ENCODE results near the gene PLXNA4.

PLXNA4 gene

GRCh38 chr7:132345030-132345429, 231.2 kb downstream of the PLXNA4 start:
- DNase-seq, result no peak

- DNase-seq, result no peak
Measured at GRCh38 chr7:132343199-132343598, 233.1 kb downstream of the PLXNA4 start.

GRCh38 chr7:132337450-132338080, 238.7 kb downstream of the PLXNA4 start:
- no peak for DNase-seq

GRCh38 chr7:132336797-132337196, 239.5 kb downstream of the PLXNA4 start:
- DNase-seq, result no peak

- no peak for DNase-seq
Measured at GRCh38 chr7:132333301-132333700, 243.0 kb downstream of the PLXNA4 start.

- no peak for DNase-seq
Measured at GRCh38 chr7:132328760-132329159, 247.5 kb downstream of the PLXNA4 start.

GRCh38 chr7:132328047-132328620, 248.1 kb downstream of the PLXNA4 start:
- no peak for DNase-seq

- DNase-seq, result no peak
Measured at GRCh38 chr7:132326878-132327589, 249.2 kb downstream of the PLXNA4 start.

GRCh38 chr7:132322970-132323369, 253.3 kb downstream of the PLXNA4 start:
- no peak for DNase-seq

GRCh38 chr7:132321387-132321786, 254.9 kb downstream of the PLXNA4 start:
- no peak for DNase-seq

GRCh38 chr7:132319481-132319880, 256.8 kb downstream of the PLXNA4 start:
- no peak for DNase-seq

- peak; percentile 79 for DNase-seq
Measured at GRCh38 chr7:132318352-132319318, 257.6 kb downstream of the PLXNA4 start.

GRCh38 chr7:132317701-132318351, 258.4 kb downstream of the PLXNA4 start:
- DNase-seq, result no peak

- DNase-seq, result no peak
Measured at GRCh38 chr7:132312531-132313055, 263.7 kb downstream of the PLXNA4 start.

GRCh38 chr7:132311733-132312132, 264.5 kb downstream of the PLXNA4 start:
- no peak for DNase-seq

GRCh38 chr7:132309102-132309805, 267.0 kb downstream of the PLXNA4 start:
- DNase-seq, result no peak

GRCh38 chr7:132307465-132307864, 268.8 kb downstream of the PLXNA4 start:
- no peak for DNase-seq

GRCh38 chr7:132300599-132301277, 275.5 kb downstream of the PLXNA4 start:
- DNase-seq, result no peak

- DNase-seq, result no peak
Measured at GRCh38 chr7:132298790-132299189, 277.5 kb downstream of the PLXNA4 start.

GRCh38 chr7:132296820-132297219, 279.4 kb downstream of the PLXNA4 start:
- no peak for DNase-seq

- no peak for DNase-seq
Measured at GRCh38 chr7:132295175-132295574, 281.1 kb downstream of the PLXNA4 start.
